ENCODE results near the gene KRTAP10-10. TPM values are rescaled to one million over a fixed set of nuclear protein-coding genes. Genes with fewer than 3 reads are reported as not detected.

Gene KRTAP10-10
- total and polyA plus RNA-seq, 9 of the 15 experiments (the other 6 are each of a cell fraction or from before 2014, with no cell fraction given): not detected

DNA sequence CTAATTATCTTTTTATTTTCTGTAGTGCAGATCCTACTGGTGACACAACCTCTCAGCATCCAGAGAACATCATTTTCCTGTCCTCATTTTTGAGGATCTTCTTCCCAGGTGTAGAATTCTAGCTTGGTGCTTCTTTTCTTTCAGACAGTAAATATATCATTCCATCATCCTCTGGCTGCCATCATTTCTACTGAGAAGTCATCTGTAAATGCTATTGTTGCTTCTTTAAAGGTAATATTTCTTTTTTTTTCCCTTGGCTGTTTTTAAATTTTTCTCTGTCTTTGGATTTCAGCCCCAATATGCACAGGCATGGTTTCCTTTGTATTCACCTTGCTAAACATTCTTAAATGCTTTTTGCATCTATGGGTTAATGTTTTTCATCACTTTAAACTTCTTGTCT, 13.6 kb upstream of the KRTAP10-10 start:
- no peaks in the 10 kb centered on the region for H4K20me1 ChIP-seq (replicated peaks; ENCODE audit: control insufficient read depth, insufficient read depth, low read length)
- ChIA-PET POLR2A (interaction anchor here (0.6 kb wide), 2 partner anchors 11 to 355 kb away, joined by 3 to 5 read pairs; no protein-coding TSS in a partner anchor), CTCF (ENCODE audit: low intra/inter-chr PET ratio) (no interaction called here)
- no TSS peak for BruUV-seq (replicated peaks)
- in situ Hi-C loops (cut with MboI): no loop called here
- no peaks in the 10 kb centered on the region for H3K9me1 ChIP-seq (ENCODE audit: control insufficient read depth, insufficient read depth, low read length)
- H3K27ac ChIP-seq (ENCODE audit: extremely low read depth, low read depth, low read length): no peak overlapping the region
- H3K4me3 ChIP-seq: no peak overlapping the region
- H3K4me2 ChIP-seq (ENCODE audit: insufficient read depth, low read length): no peak overlapping the region
- no peaks in the 10 kb centered on the region for H3K79me2 ChIP-seq (ENCODE audit: control insufficient read depth, insufficient read depth, low read length)
- no peak overlapping the region for H2AFZ ChIP-seq (ENCODE audit: low read depth, low read length)
- H3K27me3 ChIP-seq (ENCODE audit: control insufficient read depth in 2 of 2, insufficient read depth in 2 of 2, low read length in 2 of 2): peaks cover 0 to 6% of the 10 kb centered on the region in 2 experiments; a peak in 1 of 5 replicates
- no peaks in the 10 kb centered on the region for H3K9me3 ChIP-seq (replicated peaks; ENCODE audit: control insufficient read depth, insufficient read depth, low read depth, low read length)
- no peak overlapping the region for H3K9ac ChIP-seq (ENCODE audit: insufficient read depth in 1 of 2, low read depth in 2 of 2, low read length in 2 of 2)
- ATAC-seq (no peak), FAIRE-seq (no peak), DNase-seq (ENCODE audit: extremely low read depth in 1 of 4, low spot score in 3 of 4) (no peak)
- no peaks in the 10 kb centered on the region for H3K4me1 ChIP-seq (replicated peaks in 1 of 2; ENCODE audit: control insufficient read depth in 2 of 2, insufficient read depth in 2 of 2, low read length in 2 of 2)
- H3K36me3 ChIP-seq (ENCODE audit: control insufficient read depth, insufficient read depth, low read length): no peaks in the 10 kb centered on the region
- intact Hi-C loops (cut with micrococcal nuclease): no loop called here
- TF ChIP-seq CBFA2T3 (IDR thresholded peaks at IDR 0.05) (no peak), ZNF512 (tag; IDR thresholded peaks at IDR 0.05) (0 out of 2 replicates have a peak, but pooled peaks have one; percentile 26), HDAC8 (tag; IDR thresholded peaks at IDR 0.05) (no peak), ZNF780A (CRISPR knock-in tag; IDR thresholded peaks at IDR 0.05) (no peak), CHCHD3 (CRISPR knock-in tag; IDR thresholded peaks at IDR 0.05) (no peak), CEBPZ (IDR thresholded peaks at IDR 0.05; ENCODE audit: borderline replicate concordance, low read depth, low read length) (no peak), SOX6 (IDR thresholded peaks at IDR 0.05) (no peak), MAFK (IDR thresholded peaks at IDR 0.05; ENCODE audit: low read length) (no peak), CBX3 (IDR thresholded peaks at IDR 0.05; ENCODE audit: borderline replicate concordance in 1 of 2, low read length in 2 of 2) (peak in 1 of 2 experiments; percentile 86; a peak in 2 of 3 replicates), DPF2 (IDR thresholded peaks at IDR 0.05) (no peak), RBM17 (IDR thresholded peaks at IDR 0.05; ENCODE audit: borderline replicate concordance, low read depth, low read length) (no peak), FOXJ3 (CRISPR knock-in tag; IDR thresholded peaks at IDR 0.05) (no peak), RBM14 (IDR thresholded peaks at IDR 0.05; ENCODE audit: borderline replicate concordance, insufficient read depth, low read depth, low read length) (no peak), CBX5 (IDR thresholded peaks at IDR 0.05; ENCODE audit: borderline replicate concordance, low read depth) (0 out of 2 replicates have a peak, but pooled peaks have one; percentile 66)
- TF ChIP-seq, protein P1, sequence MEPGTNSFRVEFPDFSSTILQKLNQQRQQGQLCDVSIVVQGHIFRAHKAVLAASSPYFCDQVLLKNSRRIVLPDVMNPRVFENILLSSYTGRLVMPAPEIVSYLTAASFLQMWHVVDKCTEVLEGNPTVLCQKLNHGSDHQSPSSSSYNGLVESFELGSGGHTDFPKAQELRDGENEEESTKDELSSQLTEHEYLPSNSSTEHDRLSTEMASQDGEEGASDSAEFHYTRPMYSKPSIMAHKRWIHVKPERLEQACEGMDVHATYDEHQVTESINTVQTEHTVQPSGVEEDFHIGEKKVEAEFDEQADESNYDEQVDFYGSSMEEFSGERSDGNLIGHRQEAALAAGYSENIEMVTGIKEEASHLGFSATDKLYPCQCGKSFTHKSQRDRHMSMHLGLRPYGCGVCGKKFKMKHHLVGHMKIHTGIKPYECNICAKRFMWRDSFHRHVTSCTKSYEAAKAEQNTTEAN (CRISPR knock-in tag; IDR thresholded peaks at IDR 0.05): no peak
- TF ChIP-seq, protein P2, sequence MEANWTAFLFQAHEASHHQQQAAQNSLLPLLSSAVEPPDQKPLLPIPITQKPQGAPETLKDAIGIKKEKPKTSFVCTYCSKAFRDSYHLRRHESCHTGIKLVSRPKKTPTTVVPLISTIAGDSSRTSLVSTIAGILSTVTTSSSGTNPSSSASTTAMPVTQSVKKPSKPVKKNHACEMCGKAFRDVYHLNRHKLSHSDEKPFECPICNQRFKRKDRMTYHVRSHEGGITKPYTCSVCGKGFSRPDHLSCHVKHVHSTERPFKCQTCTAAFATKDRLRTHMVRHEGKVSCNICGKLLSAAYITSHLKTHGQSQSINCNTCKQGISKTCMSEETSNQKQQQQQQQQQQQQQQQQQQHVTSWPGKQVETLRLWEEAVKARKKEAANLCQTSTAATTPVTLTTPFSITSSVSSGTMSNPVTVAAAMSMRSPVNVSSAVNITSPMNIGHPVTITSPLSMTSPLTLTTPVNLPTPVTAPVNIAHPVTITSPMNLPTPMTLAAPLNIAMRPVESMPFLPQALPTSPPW (CRISPR knock-in tag; IDR thresholded peaks at IDR 0.05): no peak

Measured in K562 (cell line).